ENCODE data around the gene RBM18.

- TF ChIP-seq CTCF (IDR thresholded peaks at IDR 0.05) (no peak), EP300 (IDR thresholded peaks at IDR 0.05) (no peak)
Measured at GRCh38 chr9:122197426-122197825, 67.2 kb downstream of the RBM18 start.
